ENCODE results near the gene FCSK.

DNA sequence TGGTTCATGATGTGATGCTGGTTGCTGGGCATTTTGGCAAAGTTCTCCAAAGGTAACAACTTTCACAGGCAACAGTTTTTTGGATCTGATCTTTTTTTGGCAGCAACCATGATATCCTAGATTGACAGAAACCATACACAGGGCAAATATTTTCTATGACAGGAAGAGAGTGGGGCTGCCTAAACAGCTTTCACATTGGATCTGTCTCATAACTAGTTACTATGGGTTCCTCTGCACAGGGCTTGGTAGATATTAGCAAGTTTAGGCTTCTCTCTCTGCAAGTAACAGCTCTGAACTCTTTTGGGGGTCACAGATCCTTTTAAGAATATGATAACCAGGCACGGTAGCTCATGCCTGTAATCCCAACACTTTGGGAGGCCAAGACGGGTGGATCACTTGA is 40.4 kb downstream of the FCSK start:
- TF ChIP-seq CTCF (IDR thresholded peaks at IDR 0.05; ENCODE audit: low read depth, low read length) (no peak), EZH2phosphoT487 (IDR thresholded peaks at IDR 0.05; ENCODE audit: low read depth) (no peak)

Measured in OCI-LY3 (cell line).